Tibial nerve (tissue), 3 donors: ENCODE data around the gene BBS4.

Source experiments
- POLR2A ChIP-seq, 2 donors: fragments of 450-650 bp; IDR thresholded peaks; one replicate each; pipeline ENCODE4 v1.6.1; 2017; ENCODE audit warnings: antibody characterized with exemption in 2 of 2, mild to moderate bottlenecking in 2 of 2, moderate library complexity in 2 of 2
- TF ChIP-seq, protein P1 (sequence below), 5 experiments: fragments of 200-600 bp in 3 of 5; fragments of 450-650 bp in 2 of 5; sonication (generic) in 3 of 5; IDR thresholded peaks; one replicate each; pipeline ENCODE4 v1.5.1; 2016 to 2019; ENCODE audit warnings: antibody characterized with exemption in 5 of 5, mild to moderate bottlenecking in 3 of 5, moderate library complexity in 2 of 5

DNA sequence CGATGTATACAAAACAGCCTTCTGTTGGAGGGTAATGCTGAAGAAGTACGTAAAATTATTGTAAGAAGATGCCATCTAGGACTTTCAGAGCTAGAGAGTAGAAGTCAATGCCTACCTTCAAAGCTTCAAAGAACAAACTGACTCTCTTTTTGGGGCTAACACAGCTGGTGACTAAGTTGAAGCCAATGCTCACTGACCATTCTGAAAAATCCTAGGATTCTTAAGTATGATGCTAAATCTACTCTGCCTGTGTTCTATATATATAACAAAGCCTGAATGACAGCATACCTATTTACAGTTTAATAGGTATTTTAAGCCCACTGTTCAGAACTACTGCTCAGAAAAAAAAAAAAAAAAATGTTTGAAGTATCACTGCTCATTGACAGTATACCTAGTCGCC lies 78.6 kb downstream of the BBS4 start:
- TF ChIP-seq, protein P1, sequence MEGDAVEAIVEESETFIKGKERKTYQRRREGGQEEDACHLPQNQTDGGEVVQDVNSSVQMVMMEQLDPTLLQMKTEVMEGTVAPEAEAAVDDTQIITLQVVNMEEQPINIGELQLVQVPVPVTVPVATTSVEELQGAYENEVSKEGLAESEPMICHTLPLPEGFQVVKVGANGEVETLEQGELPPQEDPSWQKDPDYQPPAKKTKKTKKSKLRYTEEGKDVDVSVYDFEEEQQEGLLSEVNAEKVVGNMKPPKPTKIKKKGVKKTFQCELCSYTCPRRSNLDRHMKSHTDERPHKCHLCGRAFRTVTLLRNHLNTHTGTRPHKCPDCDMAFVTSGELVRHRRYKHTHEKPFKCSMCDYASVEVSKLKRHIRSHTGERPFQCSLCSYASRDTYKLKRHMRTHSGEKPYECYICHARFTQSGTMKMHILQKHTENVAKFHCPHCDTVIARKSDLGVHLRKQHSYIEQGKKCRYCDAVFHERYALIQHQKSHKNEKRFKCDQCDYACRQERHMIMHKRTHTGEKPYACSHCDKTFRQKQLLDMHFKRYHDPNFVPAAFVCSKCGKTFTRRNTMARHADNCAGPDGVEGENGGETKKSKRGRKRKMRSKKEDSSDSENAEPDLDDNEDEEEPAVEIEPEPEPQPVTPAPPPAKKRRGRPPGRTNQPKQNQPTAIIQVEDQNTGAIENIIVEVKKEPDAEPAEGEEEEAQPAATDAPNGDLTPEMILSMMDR (IDR thresholded peaks at IDR 0.05), result no peak
- TF ChIP-seq POLR2A (IDR thresholded peaks at IDR 0.05), result no peak
